Measurements from ENCODE around the gene THRB.

DNA sequence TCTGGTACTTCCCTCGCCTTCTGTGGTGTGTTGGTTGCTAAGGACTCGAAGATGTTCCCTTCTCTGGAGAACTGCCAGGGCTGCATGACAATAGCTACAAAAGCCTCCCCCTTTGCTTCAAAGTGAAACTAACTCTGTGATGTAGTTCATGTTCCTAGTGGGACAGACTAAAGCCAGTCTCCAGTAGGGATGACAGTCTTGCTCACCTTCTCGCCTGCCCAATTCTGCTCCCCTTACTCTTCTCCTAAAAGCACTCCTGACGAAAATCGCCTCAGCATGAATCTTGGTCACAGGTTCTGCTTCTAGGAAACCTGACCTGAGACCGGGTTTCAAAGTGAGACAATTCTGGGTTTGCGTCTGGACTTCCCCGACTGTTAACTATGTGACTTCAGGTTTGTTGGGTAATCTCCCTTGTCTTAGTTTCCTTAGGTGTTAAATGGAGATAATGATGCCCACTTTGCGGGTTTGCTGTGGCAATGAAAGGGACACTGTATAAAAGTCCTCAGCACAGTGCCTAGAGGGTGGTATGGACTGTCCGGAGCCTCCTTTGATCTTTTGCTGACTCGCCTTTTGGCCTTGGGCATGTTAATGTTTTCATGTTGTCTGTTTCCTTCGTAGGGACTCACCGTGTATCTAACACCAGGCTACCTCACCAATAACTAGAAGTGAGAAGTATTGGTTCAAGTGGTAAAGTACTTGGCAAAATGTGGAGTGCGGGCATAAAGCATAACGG, 24.9 kb upstream of the THRB start:
- TF ChIP-seq, protein P1, sequence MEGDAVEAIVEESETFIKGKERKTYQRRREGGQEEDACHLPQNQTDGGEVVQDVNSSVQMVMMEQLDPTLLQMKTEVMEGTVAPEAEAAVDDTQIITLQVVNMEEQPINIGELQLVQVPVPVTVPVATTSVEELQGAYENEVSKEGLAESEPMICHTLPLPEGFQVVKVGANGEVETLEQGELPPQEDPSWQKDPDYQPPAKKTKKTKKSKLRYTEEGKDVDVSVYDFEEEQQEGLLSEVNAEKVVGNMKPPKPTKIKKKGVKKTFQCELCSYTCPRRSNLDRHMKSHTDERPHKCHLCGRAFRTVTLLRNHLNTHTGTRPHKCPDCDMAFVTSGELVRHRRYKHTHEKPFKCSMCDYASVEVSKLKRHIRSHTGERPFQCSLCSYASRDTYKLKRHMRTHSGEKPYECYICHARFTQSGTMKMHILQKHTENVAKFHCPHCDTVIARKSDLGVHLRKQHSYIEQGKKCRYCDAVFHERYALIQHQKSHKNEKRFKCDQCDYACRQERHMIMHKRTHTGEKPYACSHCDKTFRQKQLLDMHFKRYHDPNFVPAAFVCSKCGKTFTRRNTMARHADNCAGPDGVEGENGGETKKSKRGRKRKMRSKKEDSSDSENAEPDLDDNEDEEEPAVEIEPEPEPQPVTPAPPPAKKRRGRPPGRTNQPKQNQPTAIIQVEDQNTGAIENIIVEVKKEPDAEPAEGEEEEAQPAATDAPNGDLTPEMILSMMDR (IDR thresholded peaks at IDR 0.05; ENCODE audit: low read length): no peak
- TF ChIP-seq EZH2 (IDR thresholded peaks at IDR 0.05; ENCODE audit: borderline replicate concordance, low read length): no peak
